ENCODE results near the gene CDKN2C. TPM values are rescaled to one million over a fixed set of nuclear protein-coding genes. Genes with fewer than 3 reads are reported as not detected.
"Not testable (repeated sequence)": the region's sequence is repeated elsewhere in the genome, so short reads cannot be mapped to it uniquely, and the experiment has no call there.

CDKN2C gene
- total RNA-seq, 1 experiment from 2014 or later = 50.4 TPM

- in situ Hi-C loops (cut with HindIII; ENCODE audit: low pct_unique_long_range_greater_than_20kb, low sequenced_read_pairs) = no loop called here
- CTCF ChIA-PET = no interaction called here
- TF ChIP-seq SIN3A (IDR thresholded peaks at IDR 0.05; ENCODE audit: borderline replicate concordance, insufficient read depth, low read depth, low read length) (no peak), POLR2AphosphoS5 (IDR thresholded peaks at IDR 0.05; ENCODE audit: low read depth, low read length) (no peak)
- no peaks in the 10 kb centered on the region for H3K9me3 ChIP-seq (ENCODE audit: control insufficient read depth, insufficient read depth, low read depth, low read length)
- H3K4me3 ChIP-seq (ENCODE audit: low read depth in 2 of 2, low read length in 2 of 2) = no peak overlapping the region
- POLR2A ChIA-PET = no interaction called here
- no peaks in the 10 kb centered on the region for H3K27me3 ChIP-seq (ENCODE audit: control insufficient read depth, insufficient read depth, low read length)
- BruUV-seq (replicated peaks) = no TSS peak
- no peak overlapping the region for H3K27ac ChIP-seq (ENCODE audit: low read length)
- H3K4me1 ChIP-seq (ENCODE audit: control insufficient read depth, insufficient read depth, low read length) = no peaks in the 10 kb centered on the region
- ATAC-seq = no peak
- intact Hi-C loops (cut with micrococcal nuclease; ENCODE audit: unreplicated experiment) = no loop called here
- no peak for DNase-seq (ENCODE audit: low read depth, low spot score)
- no peaks in the 10 kb centered on the region for H3K36me3 ChIP-seq (ENCODE audit: control insufficient read depth, insufficient read depth, low read length)
Observed at GRCh38 chr1:50934838-50935237, 35.2 kb upstream of the CDKN2C start.

- H3K27me3 ChIP-seq (ENCODE audit: control insufficient read depth, insufficient read depth, low read length); H3K9me3 ChIP-seq (ENCODE audit: control insufficient read depth, insufficient read depth, low read depth, low read length); H3K36me3 ChIP-seq (ENCODE audit: control insufficient read depth, insufficient read depth, low read length); intact Hi-C loops (cut with micrococcal nuclease; ENCODE audit: unreplicated experiment); POLR2A ChIA-PET; BruUV-seq (replicated peaks); H3K4me3 ChIP-seq (ENCODE audit: low read depth in 2 of 2, low read length in 2 of 2); ATAC-seq; DNase-seq (ENCODE audit: low read depth, low spot score); in situ Hi-C loops (cut with HindIII; ENCODE audit: low pct_unique_long_range_greater_than_20kb, low sequenced_read_pairs); CTCF ChIA-PET; H3K27ac ChIP-seq (ENCODE audit: low read length); H3K4me1 ChIP-seq (ENCODE audit: control insufficient read depth, insufficient read depth, low read length): not testable (repeated sequence)
Observed at GRCh38 chr1:50935276-50935675, 34.8 kb upstream of the CDKN2C start.

GRCh38 chr1:50936321-50936720 lies 33.7 kb upstream of the CDKN2C start:
- BruUV-seq (replicated peaks) = no TSS peak
- intact Hi-C loops (cut with micrococcal nuclease; ENCODE audit: unreplicated experiment) = no loop called here
- Histone ChIP-seq H3K27ac (ENCODE audit: low read length) (no peak overlapping the region), H3K4me3 (ENCODE audit: low read depth in 2 of 2, low read length in 2 of 2) (no peak overlapping the region), H3K4me1 (ENCODE audit: control insufficient read depth, insufficient read depth, low read length) (no peaks in the 10 kb centered on the region), H3K36me3 (ENCODE audit: control insufficient read depth, insufficient read depth, low read length) (no peaks in the 10 kb centered on the region), H3K9me3 (ENCODE audit: control insufficient read depth, insufficient read depth, low read depth, low read length) (no peaks in the 10 kb centered on the region), H3K27me3 (ENCODE audit: control insufficient read depth, insufficient read depth, low read length) (no peaks in the 10 kb centered on the region)
- ChIA-PET CTCF (no interaction called here), POLR2A (no interaction called here)
- no peak for DNase-seq (ENCODE audit: low read depth, low spot score)
- TF ChIP-seq POLR2AphosphoS5 (IDR thresholded peaks at IDR 0.05; ENCODE audit: low read depth, low read length) (no peak), SIN3A (IDR thresholded peaks at IDR 0.05; ENCODE audit: borderline replicate concordance, insufficient read depth, low read depth, low read length) (no peak), CTCF (IDR thresholded peaks at IDR 0.05) (no peak), TCF7L2 (IDR thresholded peaks at IDR 0.05; ENCODE audit: low read depth, low read length) (no peak)
- TF ChIP-seq, protein P1, sequence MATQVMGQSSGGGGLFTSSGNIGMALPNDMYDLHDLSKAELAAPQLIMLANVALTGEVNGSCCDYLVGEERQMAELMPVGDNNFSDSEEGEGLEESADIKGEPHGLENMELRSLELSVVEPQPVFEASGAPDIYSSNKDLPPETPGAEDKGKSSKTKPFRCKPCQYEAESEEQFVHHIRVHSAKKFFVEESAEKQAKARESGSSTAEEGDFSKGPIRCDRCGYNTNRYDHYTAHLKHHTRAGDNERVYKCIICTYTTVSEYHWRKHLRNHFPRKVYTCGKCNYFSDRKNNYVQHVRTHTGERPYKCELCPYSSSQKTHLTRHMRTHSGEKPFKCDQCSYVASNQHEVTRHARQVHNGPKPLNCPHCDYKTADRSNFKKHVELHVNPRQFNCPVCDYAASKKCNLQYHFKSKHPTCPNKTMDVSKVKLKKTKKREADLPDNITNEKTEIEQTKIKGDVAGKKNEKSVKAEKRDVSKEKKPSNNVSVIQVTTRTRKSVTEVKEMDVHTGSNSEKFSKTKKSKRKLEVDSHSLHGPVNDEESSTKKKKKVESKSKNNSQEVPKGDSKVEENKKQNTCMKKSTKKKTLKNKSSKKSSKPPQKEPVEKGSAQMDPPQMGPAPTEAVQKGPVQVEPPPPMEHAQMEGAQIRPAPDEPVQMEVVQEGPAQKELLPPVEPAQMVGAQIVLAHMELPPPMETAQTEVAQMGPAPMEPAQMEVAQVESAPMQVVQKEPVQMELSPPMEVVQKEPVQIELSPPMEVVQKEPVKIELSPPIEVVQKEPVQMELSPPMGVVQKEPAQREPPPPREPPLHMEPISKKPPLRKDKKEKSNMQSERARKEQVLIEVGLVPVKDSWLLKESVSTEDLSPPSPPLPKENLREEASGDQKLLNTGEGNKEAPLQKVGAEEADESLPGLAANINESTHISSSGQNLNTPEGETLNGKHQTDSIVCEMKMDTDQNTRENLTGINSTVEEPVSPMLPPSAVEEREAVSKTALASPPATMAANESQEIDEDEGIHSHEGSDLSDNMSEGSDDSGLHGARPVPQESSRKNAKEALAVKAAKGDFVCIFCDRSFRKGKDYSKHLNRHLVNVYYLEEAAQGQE (IDR thresholded peaks at IDR 0.05; ENCODE audit: insufficient read depth in 1 of 2, low read depth in 2 of 2, low read length in 1 of 2) = no peak
- in situ Hi-C loops (cut with HindIII; ENCODE audit: low pct_unique_long_range_greater_than_20kb, low sequenced_read_pairs) = no loop called here
- no peak for ATAC-seq

All from Panc1 (cell line).